ENCODE data around the gene MTX1. TPM values are rescaled to one million over a fixed set of nuclear protein-coding genes. Genes with fewer than 3 reads are reported as not detected.
A peak's percentile ranks its signal among the peaks of the same experiment; 100 is the strongest.

Gene MTX1
- polyA plus RNA-seq, 2 of the 4 experiments (the other 2 are of a cell fraction) = 53.4 to 67.1 TPM

DNA sequence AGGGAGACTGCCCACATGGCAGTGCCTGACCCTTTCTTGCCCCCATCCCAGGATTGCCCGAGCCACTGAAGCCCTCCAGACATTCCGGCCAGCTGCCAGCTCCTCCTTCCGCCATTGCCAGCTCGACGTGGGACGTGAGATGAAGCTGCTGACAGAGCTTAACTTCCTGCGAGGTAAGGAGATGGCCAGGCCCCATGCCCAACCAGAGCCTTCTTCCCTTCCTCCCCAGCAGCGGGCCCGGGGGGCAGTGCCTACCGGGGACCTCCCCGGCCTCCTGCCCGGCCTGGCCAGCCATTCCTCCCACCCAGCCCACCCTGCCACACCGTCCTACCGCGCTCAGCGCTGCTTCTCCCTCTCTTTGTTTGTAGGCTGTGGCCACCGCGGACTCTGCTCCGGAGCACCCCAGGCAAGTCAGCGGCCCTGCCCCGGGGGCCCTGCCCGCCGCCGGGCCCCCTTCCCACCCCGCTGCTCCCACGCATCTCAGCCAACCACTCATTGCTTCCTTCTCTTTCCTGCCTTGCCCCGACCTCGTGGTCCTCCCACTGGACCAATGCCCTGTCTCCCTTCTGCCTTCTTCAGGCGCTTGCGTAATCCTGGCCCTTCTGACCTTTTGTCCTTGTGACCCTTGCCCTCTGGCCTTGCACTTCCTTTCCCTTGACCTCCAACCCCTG lies 29.9 kb upstream of the MTX1 start:
- 84% methylated on average over 20 of the region's 30 CpGs for WGBS (ENCODE audit: missing lambda C conversion rate)
- ATAC-seq (no peak), FAIRE-seq (no peak)

DNA sequence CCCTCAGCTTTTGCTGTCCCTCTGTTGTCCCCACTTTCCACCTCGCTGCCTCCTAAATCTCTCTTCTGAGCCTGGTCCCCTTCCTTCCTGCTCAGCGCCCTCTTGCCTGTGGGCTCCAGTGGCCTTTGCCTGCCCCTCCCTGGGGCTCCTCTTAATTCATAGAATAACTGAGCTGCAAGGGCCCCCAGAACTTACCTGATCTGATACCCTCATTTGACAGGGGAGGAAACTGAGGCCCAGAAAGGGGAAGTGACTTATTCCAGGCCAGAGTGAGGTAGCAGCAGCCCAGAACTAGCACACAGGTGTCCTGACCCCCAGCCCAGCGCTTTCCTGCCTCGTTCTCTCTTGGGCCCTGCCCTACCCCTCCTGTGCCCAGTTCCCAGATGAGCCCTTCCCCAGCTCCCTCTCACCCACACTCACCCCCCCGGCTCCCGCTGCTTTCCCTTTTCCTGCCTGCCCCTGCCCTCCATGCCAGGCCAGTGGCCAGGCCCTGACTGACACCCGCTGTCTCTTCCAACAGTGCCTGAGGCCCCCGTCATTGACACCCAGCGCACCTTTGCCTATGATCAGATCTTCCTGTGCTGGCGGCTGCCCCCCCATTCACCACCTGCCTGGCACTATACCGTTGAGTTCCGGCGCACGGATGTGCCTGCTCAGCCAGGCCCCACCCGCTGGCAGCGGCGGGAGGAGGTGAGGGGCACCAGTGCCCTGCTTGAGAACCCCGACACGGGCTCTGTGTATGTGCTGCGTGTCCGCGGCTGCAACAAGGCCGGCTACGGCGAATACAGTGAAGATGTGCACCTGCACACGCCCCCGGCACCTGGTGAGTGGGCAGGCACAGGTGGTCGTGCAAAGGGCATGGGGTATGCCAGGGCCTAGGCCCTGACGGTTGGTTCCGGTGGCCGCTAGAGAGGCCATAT lies 29.1 kb upstream of the MTX1 start:
- TF ChIP-seq CBX2 (IDR thresholded peaks at IDR 0.05; ENCODE audit: borderline replicate concordance, low read depth) (no peak), FOXS1 (CRISPR knock-in tag; IDR thresholded peaks at IDR 0.05) (no peak), HDAC2 (IDR thresholded peaks at IDR 0.05) (no peak), HOXA7 (CRISPR knock-in tag; IDR thresholded peaks at IDR 0.05) (no peak), ZSCAN20 (CRISPR knock-in tag; IDR thresholded peaks at IDR 0.05) (no peak)
- TF ChIP-seq, protein P1, sequence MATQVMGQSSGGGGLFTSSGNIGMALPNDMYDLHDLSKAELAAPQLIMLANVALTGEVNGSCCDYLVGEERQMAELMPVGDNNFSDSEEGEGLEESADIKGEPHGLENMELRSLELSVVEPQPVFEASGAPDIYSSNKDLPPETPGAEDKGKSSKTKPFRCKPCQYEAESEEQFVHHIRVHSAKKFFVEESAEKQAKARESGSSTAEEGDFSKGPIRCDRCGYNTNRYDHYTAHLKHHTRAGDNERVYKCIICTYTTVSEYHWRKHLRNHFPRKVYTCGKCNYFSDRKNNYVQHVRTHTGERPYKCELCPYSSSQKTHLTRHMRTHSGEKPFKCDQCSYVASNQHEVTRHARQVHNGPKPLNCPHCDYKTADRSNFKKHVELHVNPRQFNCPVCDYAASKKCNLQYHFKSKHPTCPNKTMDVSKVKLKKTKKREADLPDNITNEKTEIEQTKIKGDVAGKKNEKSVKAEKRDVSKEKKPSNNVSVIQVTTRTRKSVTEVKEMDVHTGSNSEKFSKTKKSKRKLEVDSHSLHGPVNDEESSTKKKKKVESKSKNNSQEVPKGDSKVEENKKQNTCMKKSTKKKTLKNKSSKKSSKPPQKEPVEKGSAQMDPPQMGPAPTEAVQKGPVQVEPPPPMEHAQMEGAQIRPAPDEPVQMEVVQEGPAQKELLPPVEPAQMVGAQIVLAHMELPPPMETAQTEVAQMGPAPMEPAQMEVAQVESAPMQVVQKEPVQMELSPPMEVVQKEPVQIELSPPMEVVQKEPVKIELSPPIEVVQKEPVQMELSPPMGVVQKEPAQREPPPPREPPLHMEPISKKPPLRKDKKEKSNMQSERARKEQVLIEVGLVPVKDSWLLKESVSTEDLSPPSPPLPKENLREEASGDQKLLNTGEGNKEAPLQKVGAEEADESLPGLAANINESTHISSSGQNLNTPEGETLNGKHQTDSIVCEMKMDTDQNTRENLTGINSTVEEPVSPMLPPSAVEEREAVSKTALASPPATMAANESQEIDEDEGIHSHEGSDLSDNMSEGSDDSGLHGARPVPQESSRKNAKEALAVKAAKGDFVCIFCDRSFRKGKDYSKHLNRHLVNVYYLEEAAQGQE (IDR thresholded peaks at IDR 0.05) = no peak
- TF ChIP-seq, protein P2, sequence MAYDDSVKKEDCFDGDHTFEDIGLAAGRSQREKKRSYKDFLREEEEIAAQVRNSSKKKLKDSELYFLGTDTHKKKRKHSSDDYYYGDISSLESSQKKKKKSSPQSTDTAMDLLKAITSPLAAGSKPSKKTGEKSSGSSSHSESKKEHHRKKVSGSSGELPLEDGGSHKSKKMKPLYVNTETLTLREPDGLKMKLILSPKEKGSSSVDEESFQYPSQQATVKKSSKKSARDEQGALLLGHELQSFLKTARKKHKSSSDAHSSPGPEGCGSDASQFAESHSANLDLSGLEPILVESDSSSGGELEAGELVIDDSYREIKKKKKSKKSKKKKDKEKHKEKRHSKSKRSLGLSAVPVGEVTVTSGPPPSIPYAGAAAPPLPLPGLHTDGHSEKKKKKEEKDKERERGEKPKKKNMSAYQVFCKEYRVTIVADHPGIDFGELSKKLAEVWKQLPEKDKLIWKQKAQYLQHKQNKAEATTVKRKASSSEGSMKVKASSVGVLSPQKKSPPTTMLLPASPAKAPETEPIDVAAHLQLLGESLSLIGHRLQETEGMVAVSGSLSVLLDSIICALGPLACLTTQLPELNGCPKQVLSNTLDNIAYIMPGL (CRISPR knock-in tag; IDR thresholded peaks at IDR 0.05; ENCODE audit: borderline replicate concordance) = no peak
- TF ChIP-seq, protein P3, sequence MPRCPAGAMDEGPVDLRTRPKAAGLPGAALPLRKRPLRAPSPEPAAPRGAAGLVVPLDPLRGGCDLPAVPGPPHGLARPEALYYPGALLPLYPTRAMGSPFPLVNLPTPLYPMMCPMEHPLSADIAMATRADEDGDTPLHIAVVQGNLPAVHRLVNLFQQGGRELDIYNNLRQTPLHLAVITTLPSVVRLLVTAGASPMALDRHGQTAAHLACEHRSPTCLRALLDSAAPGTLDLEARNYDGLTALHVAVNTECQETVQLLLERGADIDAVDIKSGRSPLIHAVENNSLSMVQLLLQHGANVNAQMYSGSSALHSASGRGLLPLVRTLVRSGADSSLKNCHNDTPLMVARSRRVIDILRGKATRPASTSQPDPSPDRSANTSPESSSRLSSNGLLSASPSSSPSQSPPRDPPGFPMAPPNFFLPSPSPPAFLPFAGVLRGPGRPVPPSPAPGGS (IDR thresholded peaks at IDR 0.05) = no peak
- ATAC-seq (no peak), FAIRE-seq (no peak), DNase-seq (ENCODE audit: low read depth in 1 of 2, low spot score in 1 of 2) (no peak)
- H3K27ac ChIP-seq = no peak overlapping the region
- WGBS (ENCODE audit: missing lambda C conversion rate) = 95% methylated on average over 24 of the region's 31 CpGs
- peaks cover 10% of the 10 kb centered on the region for H3K4me1 ChIP-seq
- no peaks in the 10 kb centered on the region for H3K9me3 ChIP-seq
- POLR2A ChIA-PET = interaction anchor here (2.4 kb wide), 1 partner anchor 14 kb away, joined by 9 read pairs; no protein-coding TSS in a partner anchor
- no peak overlapping the region for H3K4me2 ChIP-seq
- CTCF ChIA-PET = interaction anchor here (1.0 to 15.2 kb wide), 9 partner anchors 13 to 412 kb away, joined by 3 to 384 read pairs (median 4); no protein-coding TSS in a partner anchor
- no peak overlapping the region for H3K4me3 ChIP-seq

More for the DNA sequence above, 29.9 kb upstream of the MTX1 start:
- Histone ChIP-seq H3K4me2 (no peak overlapping the region), H3K4me1 (peaks cover 13% of the 10 kb centered on the region), H3K4me3 (no peak overlapping the region), H3K9me3 (no peaks in the 10 kb centered on the region), H3K27ac (no peak overlapping the region)
- no peak for TF ChIP-seq NFE2L2 (conservative IDR thresholded peaks at IDR 0.05; ENCODE audit: low read length)
- TF ChIP-seq CEBPB (IDR thresholded peaks at IDR 0.05) = peak; percentile 39 to 64; a peak in 3 of 4 replicates
- no peak for TF ChIP-seq POLR2A (IDR thresholded peaks at IDR 0.05; ENCODE audit: low read length)
- ChIA-PET CTCF (interaction anchor here (1.0 to 15.2 kb wide), 10 partner anchors 12 to 413 kb away, joined by 3 to 384 read pairs (median 4); no protein-coding TSS in a partner anchor), POLR2A (interaction anchor here (2.4 kb wide), 1 partner anchor 15 kb away, joined by 9 read pairs; no protein-coding TSS in a partner anchor)
- DNase-seq (ENCODE audit: low read depth in 1 of 2, low spot score in 1 of 2) = no peak

DNA sequence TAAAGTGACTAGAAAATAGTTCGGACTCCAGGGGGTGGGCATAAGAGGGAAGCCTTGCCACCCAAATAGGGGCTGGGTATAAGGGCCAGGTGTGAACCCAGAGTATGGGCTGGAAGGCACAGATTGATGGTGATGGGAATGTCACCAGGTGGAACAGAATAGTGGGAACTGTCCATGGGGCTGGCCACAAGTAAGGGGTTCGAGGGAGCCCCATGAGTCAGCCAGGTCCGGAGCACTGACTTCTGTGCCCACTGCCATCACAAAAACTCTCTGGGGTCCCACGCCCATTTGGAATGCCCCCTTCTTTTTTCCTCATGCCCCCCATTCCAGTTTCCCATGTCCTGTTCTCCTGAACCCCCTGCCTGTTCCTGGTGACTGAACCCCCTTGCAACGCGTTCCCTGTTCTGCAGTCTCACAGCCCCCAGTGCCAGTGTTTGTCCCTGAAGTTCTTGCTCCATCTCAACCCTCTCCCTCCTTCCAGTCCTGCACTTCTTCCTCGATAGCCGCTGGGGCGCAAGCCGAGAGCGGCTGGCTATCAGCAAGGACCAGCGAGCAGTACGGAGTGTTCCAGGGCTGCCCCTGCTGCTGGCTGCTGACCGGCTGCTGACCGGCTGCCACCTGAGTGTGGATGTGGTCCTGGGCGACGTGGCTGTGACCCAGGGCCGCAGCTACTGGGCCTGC lies 27.0 kb upstream of the MTX1 start:
- Histone ChIP-seq H3K27ac (no peak overlapping the region), H3K4me3 (no peak overlapping the region), H3K9me3 (no peaks in the 10 kb centered on the region), H3K4me2 (no peak overlapping the region), H3K4me1 (peaks cover 6% of the 10 kb centered on the region)
- ChIA-PET POLR2A (no interaction called here), CTCF (interaction anchor here (1.1 to 9.7 kb wide), 2 partner anchors 9 to 12 kb away, joined by 4 to 176 read pairs; partner anchors contain the start of gene KRTCAP2)
- ATAC-seq (no peak), FAIRE-seq (no peak), DNase-seq (ENCODE audit: low read depth in 1 of 2, low spot score in 1 of 2) (no peak)
- 84% methylated on average over 15 of the region's 18 CpGs for WGBS (ENCODE audit: missing lambda C conversion rate)
- TF ChIP-seq ZC3H11A (IDR thresholded peaks at IDR 0.05) = no peak
- TF ChIP-seq, protein P4, sequence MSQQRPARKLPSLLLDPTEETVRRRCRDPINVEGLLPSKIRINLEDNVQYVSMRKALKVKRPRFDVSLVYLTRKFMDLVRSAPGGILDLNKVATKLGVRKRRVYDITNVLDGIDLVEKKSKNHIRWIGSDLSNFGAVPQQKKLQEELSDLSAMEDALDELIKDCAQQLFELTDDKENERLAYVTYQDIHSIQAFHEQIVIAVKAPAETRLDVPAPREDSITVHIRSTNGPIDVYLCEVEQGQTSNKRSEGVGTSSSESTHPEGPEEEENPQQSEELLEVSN (IDR thresholded peaks at IDR 0.05; ENCODE audit: borderline replicate concordance, low read depth) = no peak
- no peak for TF ChIP-seq NR3C1 (IDR thresholded peaks at IDR 0.05)
- TF ChIP-seq CEBPB (IDR thresholded peaks at IDR 0.05) = no peak
- TF ChIP-seq JUNB (IDR thresholded peaks at IDR 0.05) = no peak
- TF ChIP-seq NFE2L2 (conservative IDR thresholded peaks at IDR 0.05; ENCODE audit: low read length) = no peak
- no peak for TF ChIP-seq ZNF302 (CRISPR knock-in tag; IDR thresholded peaks at IDR 0.05)
- TF ChIP-seq, protein P5, sequence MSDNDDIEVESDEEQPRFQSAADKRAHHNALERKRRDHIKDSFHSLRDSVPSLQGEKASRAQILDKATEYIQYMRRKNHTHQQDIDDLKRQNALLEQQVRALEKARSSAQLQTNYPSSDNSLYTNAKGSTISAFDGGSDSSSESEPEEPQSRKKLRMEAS (IDR thresholded peaks at IDR 0.05) = no peak
